ENCODE results near the gene TRMU.

DNA sequence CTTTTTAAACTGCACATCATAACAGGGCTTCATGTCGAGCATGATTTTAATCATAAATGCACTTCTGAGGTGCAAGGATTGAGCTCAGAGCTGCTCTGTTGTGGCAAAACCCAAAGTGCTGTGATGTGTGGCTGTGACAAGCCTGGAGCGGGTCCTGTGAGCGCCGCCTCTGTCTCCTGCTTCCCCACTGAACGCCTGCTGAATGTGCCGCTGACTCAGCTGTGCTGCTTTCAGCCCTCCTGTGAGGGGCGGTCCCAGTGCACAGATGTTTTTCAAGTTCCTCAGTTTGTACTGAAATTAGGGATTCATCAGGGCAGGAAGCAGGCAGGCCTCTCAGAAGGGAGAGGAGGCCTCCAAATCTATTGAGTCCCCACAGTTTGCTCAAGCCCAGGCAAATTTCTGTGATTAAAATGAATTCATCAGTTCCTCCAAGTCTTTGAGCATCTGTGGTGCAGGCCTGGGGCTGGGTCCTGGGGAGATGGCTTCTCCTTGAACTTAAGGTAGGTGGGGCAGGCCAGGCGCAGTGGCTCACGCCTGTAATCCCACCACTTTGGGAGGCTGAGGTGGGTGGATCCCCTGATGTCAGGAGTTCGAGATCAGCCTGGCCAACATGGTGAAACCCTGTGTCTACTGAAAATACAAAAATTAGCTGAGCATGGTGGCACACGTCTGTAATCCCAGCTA lies 41.8 kb upstream of the TRMU start:
- no peak for TF ChIP-seq GATA2 (IDR thresholded peaks at IDR 0.05; ENCODE audit: insufficient read depth, insufficient read length, low read depth, low read length)
- TF ChIP-seq, protein P1, sequence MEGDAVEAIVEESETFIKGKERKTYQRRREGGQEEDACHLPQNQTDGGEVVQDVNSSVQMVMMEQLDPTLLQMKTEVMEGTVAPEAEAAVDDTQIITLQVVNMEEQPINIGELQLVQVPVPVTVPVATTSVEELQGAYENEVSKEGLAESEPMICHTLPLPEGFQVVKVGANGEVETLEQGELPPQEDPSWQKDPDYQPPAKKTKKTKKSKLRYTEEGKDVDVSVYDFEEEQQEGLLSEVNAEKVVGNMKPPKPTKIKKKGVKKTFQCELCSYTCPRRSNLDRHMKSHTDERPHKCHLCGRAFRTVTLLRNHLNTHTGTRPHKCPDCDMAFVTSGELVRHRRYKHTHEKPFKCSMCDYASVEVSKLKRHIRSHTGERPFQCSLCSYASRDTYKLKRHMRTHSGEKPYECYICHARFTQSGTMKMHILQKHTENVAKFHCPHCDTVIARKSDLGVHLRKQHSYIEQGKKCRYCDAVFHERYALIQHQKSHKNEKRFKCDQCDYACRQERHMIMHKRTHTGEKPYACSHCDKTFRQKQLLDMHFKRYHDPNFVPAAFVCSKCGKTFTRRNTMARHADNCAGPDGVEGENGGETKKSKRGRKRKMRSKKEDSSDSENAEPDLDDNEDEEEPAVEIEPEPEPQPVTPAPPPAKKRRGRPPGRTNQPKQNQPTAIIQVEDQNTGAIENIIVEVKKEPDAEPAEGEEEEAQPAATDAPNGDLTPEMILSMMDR (IDR thresholded peaks at IDR 0.05; ENCODE audit: extremely low read depth in 1 of 2, insufficient read depth in 1 of 2, low read depth in 1 of 2, low read length in 2 of 2): no peak
- TF ChIP-seq, protein P2, sequence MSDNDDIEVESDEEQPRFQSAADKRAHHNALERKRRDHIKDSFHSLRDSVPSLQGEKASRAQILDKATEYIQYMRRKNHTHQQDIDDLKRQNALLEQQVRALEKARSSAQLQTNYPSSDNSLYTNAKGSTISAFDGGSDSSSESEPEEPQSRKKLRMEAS (IDR thresholded peaks at IDR 0.05; ENCODE audit: insufficient read depth, insufficient read length): no peak

All from endothelial cell of umbilical vein (primary cell).